B cell (primary cell): ENCODE data around the gene AREG. TPM values are rescaled to one million over a fixed set of nuclear protein-coding genes. Genes with fewer than 3 reads are reported as not detected.

Experiments used
- ATAC-seq: fragments of 200-7000 bp; cut with Tn5 transposase; one replicate; pipeline ENCODE4 v1.10.0; 2021; ENCODE audit warnings: low read depth, mild to moderate bottlenecking, moderate number of reproducible peaks, moderate library complexity
- CTCF ChIA-PET: fragments of 350-600 bp; sonication (Branson Sonifier 250); formaldehyde crosslinking; loops from one replicate; lab custom pipeline; 2021; ENCODE audit warnings: antibody characterized with exemption, inconsistent platforms; lab: Charles Lee
- POLR2A ChIA-PET: fragments of 350-600 bp; sonication (Branson Sonifier 250); formaldehyde crosslinking; loops from one replicate; lab custom pipeline; 2021; ENCODE audit warnings: antibody characterized with exemption; lab: Charles Lee
- DNase-seq: peaks from one replicate; pipeline ENCODE4 v3.0.0; 2013
- H2AFZ ChIP-seq: 2 replicates; pipeline ENCODE4 v1.6.1; 2012; ENCODE audit warnings: mild to moderate bottlenecking, low read depth, low read length; ENCODE audit not compliant: insufficient read depth, poor library complexity, severe bottlenecking
- H3K27ac ChIP-seq, 2 donors: 1 replicate in 1 of 2; 2 replicates in 1 of 2; pipeline ENCODE4 v1.5.1; 2012 to 2013; ENCODE audit warnings: low read length in 2 of 2, mild to moderate bottlenecking in 2 of 2, moderate library complexity in 1 of 2
- H3K27me3 ChIP-seq, 4 experiments: fragments of 200-600 bp in 1 of 4; sonication (generic) in 1 of 4; replicated peaks in 1 of 4; 1 replicate in 2 of 4; 2 replicates in 2 of 4; pipeline versions ENCODE4 v1.6.1 to v1.7.0; 2013 to 2016; ENCODE audit warnings: low read length in 3 of 4, mild to moderate bottlenecking in 2 of 4, mixed read lengths in 1 of 4, moderate library complexity in 1 of 4; ENCODE audit not compliant: insufficient read depth in 4 of 4, control insufficient read depth in 3 of 4; ENCODE audit errors: control extremely low read depth in 1 of 4
- H3K36me3 ChIP-seq, 2 experiments: replicated peaks in 1 of 2; 1 replicate in 1 of 2; 2 replicates in 1 of 2; pipeline versions ENCODE4 v1.6.1 to v1.7.1; 2013; ENCODE audit warnings: low read length in 1 of 2; ENCODE audit not compliant: insufficient read depth in 2 of 2, control insufficient read depth in 1 of 2; ENCODE audit errors: control extremely low read depth in 1 of 2, extremely low read depth in 1 of 2
- H3K4me1 ChIP-seq, 2 donors: fragments of 200-600 bp in 1 of 2; sonication (generic) in 1 of 2; 1 replicate in 1 of 2; 2 replicates in 1 of 2; pipeline versions ENCODE4 v1.5.1 to v1.6.1; 2013 to 2017; ENCODE audit warnings: low read length in 2 of 2; ENCODE audit not compliant: control insufficient read depth in 2 of 2, insufficient read depth in 2 of 2
- H3K4me2 ChIP-seq: replicated peaks from 2 replicates; pipeline ENCODE3; 2012; ENCODE audit warnings: mild to moderate bottlenecking, low read depth, low read length; ENCODE audit not compliant: poor library complexity, severe bottlenecking
- H3K4me3 ChIP-seq, 5 experiments: fragments of 200-600 bp in 1 of 5; sonication (generic) in 1 of 5; 1 replicate in 3 of 5; 2 replicates in 2 of 5; pipeline versions ENCODE4 v1.5.1 to v1.7.0; 2011 to 2016; ENCODE audit warnings: low read length in 4 of 5, mild to moderate bottlenecking in 4 of 5, low read depth in 2 of 5, control low read depth in 1 of 5, moderate library complexity in 1 of 5; ENCODE audit not compliant: insufficient read depth in 1 of 5; ENCODE audit errors: control extremely low read depth in 1 of 5, extremely low read depth in 1 of 5
- H3K79me2 ChIP-seq: fragments of 200-600 bp; sonication (generic); one replicate; pipeline ENCODE4 v1.6.0; 2016; ENCODE audit warnings: low read length; ENCODE audit not compliant: control insufficient read depth, insufficient read depth
- H3K9ac ChIP-seq: fragments of 200-600 bp; sonication (generic); 2 replicates; pipeline ENCODE4 v1.6.1; 2017; ENCODE audit warnings: mild to moderate bottlenecking, low read length, moderate library complexity
- H3K9me3 ChIP-seq, 3 donors: one replicate each; pipeline versions ENCODE4 v1.6.1 to v1.7.1; 2013; ENCODE audit warnings: low read length in 2 of 3; ENCODE audit not compliant: control insufficient read depth in 2 of 3, insufficient read depth in 1 of 3; ENCODE audit errors: control extremely low read depth in 1 of 3
- H4K20me1 ChIP-seq: 2 replicates; pipeline ENCODE4 v1.6.0; 2012; ENCODE audit warnings: mild to moderate bottlenecking, low read length; ENCODE audit not compliant: insufficient read depth, control insufficient read depth, poor library complexity, severe bottlenecking
- H3K27ac Mint-ChIP-seq: one replicate; pipeline ENCODE4 v1.8.0; 2021; ENCODE audit warnings: mixed read lengths
- H3K27me3 Mint-ChIP-seq: one replicate; pipeline ENCODE4 v1.8.0; 2021; ENCODE audit warnings: mixed read lengths
- H3K4me1 Mint-ChIP-seq: one replicate; pipeline ENCODE4 v1.8.0; 2021; ENCODE audit warnings: mixed read lengths
- H3K4me3 Mint-ChIP-seq: one replicate; pipeline ENCODE4 v1.8.0; 2021; ENCODE audit warnings: mixed read lengths
- H3K9me3 Mint-ChIP-seq: one replicate; pipeline ENCODE4 v1.8.0; 2022; ENCODE audit warnings: mixed read lengths; ENCODE audit not compliant: insufficient read depth
- CTCF ChIP-seq: fragments of 200-600 bp; IDR thresholded peaks from one replicate; pipeline ENCODE4 v1.8.0; 2022; ENCODE audit warnings: antibody characterized with exemption, mild to moderate bottlenecking
- EZH2 ChIP-seq: IDR thresholded peaks from 2 replicates; pipeline ENCODE4 v1.6.1; 2012; ENCODE audit warnings: borderline replicate concordance, low read depth, mild to moderate bottlenecking, moderate library complexity, low read length; ENCODE audit not compliant: insufficient read depth, poor library complexity, severe bottlenecking
- WGBS: methylation state at CpG from one replicate; pipeline ENCODE4 v1.1.5; 2013; ENCODE audit warnings: missing lambda C conversion rate; ENCODE audit not compliant: insufficient coverage; 5-methylcytosine and 5-hydroxymethylcytosine counted together
- intact Hi-C: fragments of 100-400 bp; cut with micrococcal nuclease; formaldehyde crosslinking; loops from one replicate; pipeline ENCODE4 v1.10.0; 2022
- polyA plus RNA-seq: library from polyadenylated mRNA; depleted of rRNA; stranded (reverse); fragments of >200 nt; gene quantifications from 2 replicates; pipeline ENCODE4 v1.2.3, GENCODE V29; 2012
- total RNA-seq, 2 donors: library from RNA; stranded (reverse); fragments of 120-200 nt in 1 of 2; gene quantifications; 1 replicate in 1 of 2; 2 replicates in 1 of 2; pipeline versions ENCODE4 v1.2.3 to v1.2.4, GENCODE V29; 2013 to 2022

AREG gene
- total and polyA plus RNA-seq, 2 donors (not counting 1 experiment from before 2014, with no cell fraction given), result 4.6 to 47.1 TPM

- intact Hi-C loops, result no loop called here
- DNase-seq (no peak), ATAC-seq (no peak)
- no peak overlapping the region for H3K27ac ChIP-seq
- H3K27me3 ChIP-seq, result no peaks in the 10 kb centered on the region
- ChIA-PET POLR2A (no interaction called here), CTCF (no interaction called here)
- H3K79me2 ChIP-seq, result no peaks in the 10 kb centered on the region
- H3K9ac ChIP-seq, result no peak overlapping the region
- H4K20me1 ChIP-seq, result no peaks in the 10 kb centered on the region
- Mint-ChIP-seq H3K4me1 (no peaks in the 10 kb centered on the region), H3K4me3 (no peak overlapping the region), H3K27me3 (peaks cover 11% of the 10 kb centered on the region), H3K9me3 (no peaks in the 10 kb centered on the region), H3K27ac (no peak overlapping the region)
- no peak for TF ChIP-seq CTCF
- TF ChIP-seq EZH2, result no peak
- H3K4me2 ChIP-seq, result no peak overlapping the region
- no peaks in the 10 kb centered on the region for H3K9me3 ChIP-seq
- H3K36me3 ChIP-seq, result no peaks in the 10 kb centered on the region
- H2AFZ ChIP-seq, result no peak overlapping the region
- no peak overlapping the region for H3K4me3 ChIP-seq
- H3K4me1 ChIP-seq, result no peaks in the 10 kb centered on the region
Measured at GRCh38 chr4:74428276-74428675, 16.7 kb upstream of the AREG start.

GRCh38 chr4:74431113-74431826, 13.7 kb upstream of the AREG start:
- Histone ChIP-seq H4K20me1 (no peaks in the 10 kb centered on the region), H2AFZ (no peak overlapping the region), H3K27ac (no peak overlapping the region), H3K9ac (no peak overlapping the region), H3K79me2 (no peaks in the 10 kb centered on the region), H3K9me3 (no peaks in the 10 kb centered on the region), H3K4me3 (no peak overlapping the region), H3K4me1 (no peaks in the 10 kb centered on the region), H3K4me2 (no peak overlapping the region), H3K36me3 (no peaks in the 10 kb centered on the region), H3K27me3 (peaks cover 0 to 2% (median 0%) of the 10 kb centered on the region in 4 experiments)
- no peak for ATAC-seq
- H3K27me3 Mint-ChIP-seq, result peaks cover 15% of the 10 kb centered on the region
- no peaks in the 10 kb centered on the region for H3K4me1 Mint-ChIP-seq
- intact Hi-C loops, result no loop called here
- ChIA-PET POLR2A (no interaction called here), CTCF (interaction anchor here (0.5 kb wide), 1 partner anchor 56 kb away, joined by 3 read pairs; no protein-coding TSS in a partner anchor)
- WGBS, result 37% methylated on average over 6 of the region's 11 CpGs
- DNase-seq, result no peak
- no peaks in the 10 kb centered on the region for H3K9me3 Mint-ChIP-seq
- TF ChIP-seq CTCF, result no peak
- TF ChIP-seq EZH2, result no peak
- H3K27ac Mint-ChIP-seq, result no peak overlapping the region
- no peak overlapping the region for H3K4me3 Mint-ChIP-seq
